Keratinocyte (primary cell): Measurements from ENCODE around the gene TNIK.

ENCODE experiments used
- CTCF ChIP-seq, 3 experiments: IDR thresholded peaks in 1 of 3; conservative IDR thresholded peaks in 1 of 3; optimal IDR thresholded peaks in 1 of 3; 2 replicates in 2 of 3; 3 replicates in 1 of 3; pipeline versions ENCODE3 to v1.5.1; 2011; ENCODE audit warnings: low read length in 3 of 3, mild to moderate bottlenecking in 3 of 3, moderate library complexity in 2 of 3, control low read depth in 1 of 3, inconsistent platforms in 1 of 3; ENCODE audit not compliant: insufficient read depth in 2 of 3; ENCODE audit errors: extremely low read depth in 1 of 3
- EZH2 ChIP-seq: IDR thresholded peaks from one replicate; pipeline ENCODE4 v1.6.1; 2012; ENCODE audit warnings: inconsistent platforms, mild to moderate bottlenecking, low read length, moderate library complexity

GRCh38 chr3:171281256-171281992, 178.8 kb downstream of the TNIK start:
- no peak for TF ChIP-seq CTCF (optimal IDR thresholded peaks at IDR 0.05 in 1 of 3, IDR thresholded peaks at IDR 0.05 in 1 of 3, conservative IDR thresholded peaks at IDR 0.05 in 1 of 3; ENCODE audit: extremely low read depth in 1 of 3, insufficient read depth in 2 of 3, low read length in 3 of 3)
- no peak for TF ChIP-seq EZH2
